Stimulated activated CD4-positive, alpha-beta T cell treated with anti-CD3 and anti-CD28 coated beads, Interleukin-15, amount 100 ng/mL, for 24 hours (primary cell): ENCODE measurements around the gene SPACA6.

Experiments used
- DNase-seq: peaks from one replicate; pipeline ENCODE4 v3.0.0-alpha.2; 2020

The SPACA6 gene

GRCh38 chr19:51739466-51740213 lies 46.5 kb downstream of the SPACA6 start:
- no peak for DNase-seq

GRCh38 chr19:51740356-51740755 lies 47.2 kb downstream of the SPACA6 start:
- no peak for DNase-seq

- no peak for DNase-seq
Observed at GRCh38 chr19:51742789-51743188, 49.7 kb downstream of the SPACA6 start.

GRCh38 chr19:51743405-51743804 lies 50.3 kb downstream of the SPACA6 start:
- no peak for DNase-seq

GRCh38 chr19:51746731-51747130 lies 53.6 kb downstream of the SPACA6 start:
- DNase-seq: no peak

- no peak for DNase-seq
Observed at GRCh38 chr19:51749979-51750378, 56.8 kb downstream of the SPACA6 start.

- no peak for DNase-seq
Observed at GRCh38 chr19:51750400-51751094, 57.4 kb downstream of the SPACA6 start.

- DNase-seq: no peak
Observed at GRCh38 chr19:51751655-51752054, 58.5 kb downstream of the SPACA6 start, which contains the start of gene FPR1. FPR1 (minus strand) TSS chr19:51751878; CDS start chr19:51746994, 4,884 bp downstream.

- no peak for DNase-seq
Observed at GRCh38 chr19:51754109-51754508, 61.0 kb downstream of the SPACA6 start.

- no peak for DNase-seq
Observed at GRCh38 chr19:51754770-51755169, 61.6 kb downstream of the SPACA6 start.
